H1 (cell line): Measurements from ENCODE around the gene KCNE4. TPM values are rescaled to one million over a fixed set of nuclear protein-coding genes. Genes with fewer than 3 reads are reported as not detected.

Experiments used
- CTCF ChIA-PET: fragments of 300-600 bp; sonication (Branson Sonifier 250); formaldehyde crosslinking; loops from one replicate; lab custom pipeline; 2021; ENCODE audit not compliant: partially characterized antibody; lab: Charles Lee
- POLR2A ChIA-PET: fragments of 300-600 bp; sonication (Branson Sonifier 250); formaldehyde crosslinking; loops from one replicate; lab custom pipeline; 2021; ENCODE audit warnings: inconsistent platforms; ENCODE audit not compliant: partially characterized antibody; lab: Charles Lee
- DNase-seq, 2 experiments: peaks; one replicate each; pipeline versions ENCODE4 v3.0.0 to v3.0.0-alpha.2; 2010 to 2022; ENCODE audit warnings: low spot score in 2 of 2, low read depth in 1 of 2, mixed read lengths in 1 of 2
- FAIRE-seq: peaks from 2 replicates; lab custom pipeline; 2011; peaks lifted over from hg19 to GRCh38; lab: Jason Lieb, UNC
- H2AFZ ChIP-seq: 2 replicates; pipeline ENCODE4 v1.8.1; 2012; ENCODE audit warnings: low read length, inconsistent platforms
- H2AK5ac ChIP-seq: 2 replicates; pipeline ENCODE4 v1.6.1; 2013; ENCODE audit warnings: low read depth, low read length
- H2BK120ac ChIP-seq: replicated peaks from 2 replicates; pipeline ENCODE3; 2013; ENCODE audit warnings: low read depth, low read length, inconsistent platforms
- H2BK12ac ChIP-seq: 2 replicates; pipeline ENCODE4 v1.6.1; 2013; ENCODE audit warnings: low read depth, low read length
- H2BK15ac ChIP-seq: 2 replicates; pipeline ENCODE4 v1.6.1; 2013; ENCODE audit warnings: low read length
- H2BK20ac ChIP-seq: 2 replicates; pipeline ENCODE4 v1.6.1; 2013; ENCODE audit warnings: low read length
- H2BK5ac ChIP-seq: 2 replicates; pipeline ENCODE4 v1.6.1; 2013; ENCODE audit warnings: low read depth, low read length
- H3K14ac ChIP-seq: 2 replicates; pipeline ENCODE4 v1.6.1; 2013; ENCODE audit warnings: inconsistent platforms; ENCODE audit not compliant: insufficient read length
- H3K18ac ChIP-seq: 2 replicates; pipeline ENCODE4 v1.6.1; 2013; ENCODE audit warnings: low read length; ENCODE audit errors: extremely low read depth
- H3K23ac ChIP-seq: 2 replicates; pipeline ENCODE4 v1.6.1; 2013; ENCODE audit warnings: inconsistent platforms; ENCODE audit not compliant: insufficient read length
- H3K23me2 ChIP-seq: 2 replicates; pipeline ENCODE4 v1.6.1; 2013; ENCODE audit warnings: low read depth, low read length
- H3K27ac ChIP-seq: 2 replicates; pipeline ENCODE4 v1.6.1; 2011; ENCODE audit warnings: low read depth, low read length, inconsistent platforms
- H3K27me3 ChIP-seq, 4 experiments: replicated peaks in 1 of 4; 1 replicate in 1 of 4; 2 replicates in 3 of 4; pipeline versions ENCODE4 v1.6.1 to v1.8.1; 2011 to 2013; ENCODE audit warnings: low read length in 3 of 4, mild to moderate bottlenecking in 3 of 4, inconsistent platforms in 2 of 4, mixed read lengths in 2 of 4, moderate library complexity in 1 of 4; ENCODE audit not compliant: control insufficient read depth in 3 of 4, insufficient read depth in 3 of 4; ENCODE audit errors: extremely low read depth in 1 of 4
- H3K36me3 ChIP-seq, 4 experiments: 2 replicates each; pipeline versions ENCODE4 v1.6.1 to v1.8.1; 2011 to 2013; ENCODE audit warnings: mild to moderate bottlenecking in 4 of 4, low read length in 3 of 4, moderate library complexity in 2 of 4, control low read depth in 1 of 4, inconsistent platforms in 1 of 4; ENCODE audit not compliant: insufficient read depth in 4 of 4, control insufficient read depth in 2 of 4
- H3K4ac ChIP-seq: replicated peaks from 2 replicates; pipeline ENCODE3; 2013; ENCODE audit warnings: low read length, low read depth, mixed read lengths, inconsistent platforms; ENCODE audit not compliant: insufficient read length
- H3K4me1 ChIP-seq, 4 experiments: replicated peaks in 1 of 4; 1 replicate in 1 of 4; 2 replicates in 3 of 4; pipeline versions ENCODE4 v1.6.1 to v1.8.1; 2011 to 2013; ENCODE audit warnings: low read length in 3 of 4, inconsistent platforms in 2 of 4, mixed read lengths in 1 of 4; ENCODE audit not compliant: insufficient read depth in 4 of 4, control insufficient read depth in 3 of 4
- H3K4me2 ChIP-seq, 2 experiments: 2 replicates each; pipeline versions ENCODE4 v1.6.1 to v1.8.1; 2011 to 2013; ENCODE audit warnings: low read depth in 2 of 2, low read length in 2 of 2, control low read depth in 1 of 2, inconsistent platforms in 1 of 2, mild to moderate bottlenecking in 1 of 2; ENCODE audit not compliant: insufficient read depth in 1 of 2
- H3K4me3 ChIP-seq, 4 experiments: fragments of 200-600, 300-600 bp in 1 of 4; sonication (generic), shearing (Covaris generic), sonication (Bioruptor Twin) in 1 of 4; 2 replicates each; pipeline versions ENCODE4 v1.5.1 to v1.8.1; 2011 to 2016; ENCODE audit warnings: low read length in 4 of 4, low read depth in 3 of 4, control low read depth in 2 of 4, inconsistent platforms in 2 of 4, mild to moderate bottlenecking in 2 of 4, mixed read lengths in 1 of 4, moderate library complexity in 1 of 4; ENCODE audit not compliant: insufficient read depth in 2 of 4; ENCODE audit errors: extremely low read depth in 1 of 4
- H3K56ac ChIP-seq: replicated peaks from 2 replicates; pipeline ENCODE3; 2013; ENCODE audit warnings: low read depth, mild to moderate bottlenecking, mixed read lengths, low read length, inconsistent platforms; ENCODE audit not compliant: insufficient read length
- H3K79me1 ChIP-seq: 2 replicates; pipeline ENCODE4 v1.6.1; 2013; ENCODE audit warnings: low read depth, low read length, control low read depth
- H3K79me2 ChIP-seq, 2 experiments: 2 replicates each; pipeline versions ENCODE4 v1.6.1 to v1.8.1; 2012 to 2013; ENCODE audit warnings: low read length in 2 of 2, mild to moderate bottlenecking in 2 of 2, inconsistent platforms in 1 of 2; ENCODE audit not compliant: insufficient read depth in 2 of 2, control insufficient read depth in 1 of 2
- H3K9ac ChIP-seq, 4 experiments: replicated peaks in 1 of 4; 1 replicate in 1 of 4; 2 replicates in 3 of 4; pipeline versions ENCODE4 v1.6.1 to v1.8.1; 2011 to 2013; ENCODE audit warnings: low read depth in 3 of 4, low read length in 3 of 4, control low read depth in 2 of 4, mild to moderate bottlenecking in 2 of 4, moderate library complexity in 2 of 4, inconsistent platforms in 1 of 4; ENCODE audit errors: extremely low read depth in 1 of 4
- H3K9me3 ChIP-seq, 2 experiments: 2 replicates each; pipeline versions ENCODE4 v1.6.1 to v1.8.1; 2012 to 2013; ENCODE audit warnings: mild to moderate bottlenecking in 2 of 2, moderate library complexity in 2 of 2, control low read depth in 1 of 2, inconsistent platforms in 1 of 2, low read depth in 1 of 2, low read length in 1 of 2, mixed read lengths in 1 of 2; ENCODE audit not compliant: insufficient read depth in 2 of 2
- H4K20me1 ChIP-seq, 2 experiments: replicated peaks in 1 of 2; 2 replicates each; pipeline versions ENCODE3 to v1.8.1; 2011 to 2013; ENCODE audit warnings: inconsistent platforms in 2 of 2, low read length in 2 of 2, mild to moderate bottlenecking in 1 of 2; ENCODE audit not compliant: insufficient read depth in 2 of 2, control insufficient read depth in 1 of 2
- H4K5ac ChIP-seq: 2 replicates; pipeline ENCODE4 v1.6.1; 2013; ENCODE audit warnings: low read length, low read depth, mixed read lengths, inconsistent platforms; ENCODE audit not compliant: insufficient read length
- H4K8ac ChIP-seq: 2 replicates; pipeline ENCODE4 v1.8.0; 2013; ENCODE audit warnings: mild to moderate bottlenecking, moderate library complexity, low read length, inconsistent platforms; ENCODE audit not compliant: insufficient read depth; ENCODE audit errors: extremely low read depth
- H4K91ac ChIP-seq: replicated peaks from 2 replicates; pipeline ENCODE3; 2013; ENCODE audit warnings: low read length, mixed read lengths, inconsistent platforms; ENCODE audit not compliant: insufficient read length
- CEBPB ChIP-seq: IDR thresholded peaks from 2 replicates; pipeline ENCODE4 v1.6.1; 2012; ENCODE audit warnings: low read depth, low read length
- E2F6 ChIP-seq: IDR thresholded peaks from 2 replicates; pipeline ENCODE4 v1.6.1; 2012; ENCODE audit warnings: inconsistent platforms
- EGR1 ChIP-seq: IDR thresholded peaks from 2 replicates; pipeline ENCODE4 v1.6.1; 2011; ENCODE audit warnings: low read depth, low read length, borderline replicate concordance
- EZH2 ChIP-seq: fragments of 200-600 bp; sonication (generic); IDR thresholded peaks from 2 replicates; pipeline ENCODE4 v1.7.1; 2012; ENCODE audit warnings: low read depth, mild to moderate bottlenecking, moderate library complexity, low read length, inconsistent platforms; ENCODE audit not compliant: severe bottlenecking
- HDAC2 ChIP-seq, 2 experiments: fragments of 300-600 bp in 1 of 2; sonication (generic) in 1 of 2; IDR thresholded peaks; 2 replicates each; pipeline ENCODE4 v1.6.1; 2011 to 2012; ENCODE audit warnings: low read depth in 2 of 2, low read length in 2 of 2, mild to moderate bottlenecking in 2 of 2, moderate library complexity in 2 of 2, borderline replicate concordance in 1 of 2, inconsistent platforms in 1 of 2
- MAFK ChIP-seq: IDR thresholded peaks from 2 replicates; pipeline ENCODE4 v1.6.1; 2012; ENCODE audit warnings: low read depth, mild to moderate bottlenecking, improper control_type of control experiment, low read length
- NRF1 ChIP-seq: IDR thresholded peaks from 2 replicates; pipeline ENCODE4 v1.6.1; 2011; ENCODE audit warnings: mild to moderate bottlenecking, low read depth, low read length, improper control_type of control experiment
- RFX5 ChIP-seq: IDR thresholded peaks from 2 replicates; pipeline ENCODE4 v1.6.1; 2011; ENCODE audit warnings: low read depth, low read length, improper control_type of control experiment, borderline replicate concordance
- SRF ChIP-seq: IDR thresholded peaks from 2 replicates; pipeline ENCODE4 v1.6.1; 2011; ENCODE audit warnings: mild to moderate bottlenecking, low read depth, low read length, moderate library complexity
- TCF12 ChIP-seq: IDR thresholded peaks from 2 replicates; pipeline ENCODE4 v1.6.1; 2011; ENCODE audit warnings: low read depth, mild to moderate bottlenecking, low read length
- TEAD4 ChIP-seq: IDR thresholded peaks from 2 replicates; pipeline ENCODE4 v1.6.1; 2012; ENCODE audit warnings: low read depth, low read length, inconsistent platforms, mixed read lengths
- WGBS, 2 experiments: shearing (Covaris generic) in 1 of 2; methylation state at CpG; one replicate each; pipeline versions ENCODE4 v1.1.6 to v1.1.7; 2013 to 2015; ENCODE audit warnings: low lambda C conversion rate in 2 of 2, mixed read lengths in 2 of 2, inconsistent platforms in 1 of 2, low coverage in 1 of 2, missing lambda C conversion rate in 1 of 2; ENCODE audit not compliant: insufficient replicate concordance in 2 of 2, insufficient coverage in 1 of 2, insufficient read length in 1 of 2; ENCODE audit errors: extremely low coverage in 1 of 2, missing lambda C conversion rate in 1 of 2; 5-methylcytosine and 5-hydroxymethylcytosine counted together
- polyA plus RNA-seq, 7 experiments: library from polyadenylated mRNA; depleted of rRNA in 3 of 7; stranded (reverse) in 5 of 7; unstranded in 2 of 7; fragments of >200 nt in 5 of 7; fragments of 200-250 nt in 2 of 7; gene quantifications; 1 replicate in 5 of 7; 2 replicates in 1 of 7; 4 replicates in 1 of 7; pipeline versions ENCODE4 v1.2.1 to v1.2.3, GENCODE V29; 2011 to 2013; ENCODE audit warnings: missing spikeins in 2 of 7, mixed read lengths in 2 of 7
- total RNA-seq: library from RNA; stranded (reverse); fragmentation: NEBNext Ultra II Directional; extraction: Animal tissue kit (Norgen Biotek cat#: 25700); gene quantifications from 2 replicates; pipeline ENCODE4 v1.2.1, GENCODE V29; 2021

Gene KCNE4
- total and polyA plus RNA-seq, 2 of the 8 experiments (the other 6 are each of a cell fraction or from before 2014, with no cell fraction given), result 0.08 to 0.09 TPM

GRCh38 chr2:223050188-223050587 lies 1.8 kb upstream of the KCNE4 start:
- no peak overlapping the region for H2BK120ac ChIP-seq
- H3K23me2 ChIP-seq, result no peaks in the 10 kb centered on the region
- 84% methylated on average over 3 of the region's 3 CpGs; no CpG with 5 or more reads in 1 of the 2 experiments for WGBS, 2 experiments
- H2BK12ac ChIP-seq, result no peak overlapping the region
- no peak overlapping the region for H2AK5ac ChIP-seq
- H3K79me2 ChIP-seq, result no peaks in the 10 kb centered on the region
- no peak for FAIRE-seq
- H3K18ac ChIP-seq, result no peak overlapping the region
- no peak overlapping the region for H3K27ac ChIP-seq
- H3K4ac ChIP-seq, result no peak overlapping the region
- ChIA-PET POLR2A (no interaction called here), CTCF (interaction anchor here (1.1 kb wide), 1 partner anchor 79 kb away, joined by 5 read pairs; no protein-coding TSS in a partner anchor)
- no peaks in the 10 kb centered on the region for H3K9me3 ChIP-seq
- H3K4me1 ChIP-seq, result peaks cover 2 to 15% (median 7%) of the 10 kb centered on the region in 4 experiments; a peak in 5 of 7 replicates
- no peak overlapping the region for H4K8ac ChIP-seq
- H2AFZ ChIP-seq, result no peak overlapping the region
- no peak overlapping the region for H3K4me3 ChIP-seq
- H3K27me3 ChIP-seq, result no peaks in the 10 kb centered on the region
- H3K56ac ChIP-seq, result no peak overlapping the region
- H2BK20ac ChIP-seq, result no peak overlapping the region
- DNase-seq, result no peak
- H4K5ac ChIP-seq, result no peak overlapping the region
- H4K91ac ChIP-seq, result no peak overlapping the region
- H3K23ac ChIP-seq, result no peak overlapping the region
- H3K14ac ChIP-seq, result no peak overlapping the region
- no peak overlapping the region for H3K9ac ChIP-seq
- no peak overlapping the region for H3K4me2 ChIP-seq
- H2BK15ac ChIP-seq, result no peak overlapping the region
- H3K36me3 ChIP-seq, result no peaks in the 10 kb centered on the region
- no peak overlapping the region for H2BK5ac ChIP-seq
- H3K79me1 ChIP-seq, result no peaks in the 10 kb centered on the region
- no peaks in the 10 kb centered on the region for H4K20me1 ChIP-seq
- no peak for TF ChIP-seq TEAD4
- TF ChIP-seq TCF12, result no peak
- TF ChIP-seq SRF, result no peak
- TF ChIP-seq RFX5, result no peak
- no peak for TF ChIP-seq EZH2
- TF ChIP-seq EGR1, result no peak
- no peak for TF ChIP-seq HDAC2 (IDR thresholded peaks at IDR 0.05; ENCODE audit: borderline replicate concordance in 1 of 2, low read depth in 2 of 2, low read length in 2 of 2)
- TF ChIP-seq NRF1, result no peak
- no peak for TF ChIP-seq E2F6
- TF ChIP-seq MAFK, result no peak
- TF ChIP-seq CEBPB, result no peak
